ENCODE data around the gene RNF6. TPM values are rescaled to one million over a fixed set of nuclear protein-coding genes. Genes with fewer than 3 reads are reported as not detected.
A peak's percentile ranks its signal among the peaks of the same experiment; 100 is the strongest.

The RNF6 gene
- total RNA-seq, 1 experiment from 2014 or later: 33.2 TPM

- RAD21 ChIA-PET (ENCODE audit: low non-redundant PET in 1 of 2, low total read pairs in 2 of 2, uncharacterized antibody in 2 of 2, unreplicated experiment in 2 of 2): no interaction called here
- no peaks in the 10 kb centered on the region for H3K9me3 ChIP-seq (ENCODE audit: control insufficient read depth in 1 of 2, insufficient read depth in 1 of 2, low read depth in 1 of 2, low read length in 2 of 2)
- DNase-seq (ENCODE audit: low read depth, low spot score) (no peak), ATAC-seq (no peak)
- no TSS peak for BruUV-seq (replicated peaks)
- H4K20me1 ChIP-seq (ENCODE audit: insufficient read depth): peaks cover 14% of the 10 kb centered on the region; the same call in 1 of the 2 replicates
- peak overlapping the region; percentile 67 for H3K9ac ChIP-seq (ENCODE audit: low read length)
- H3K4me2 ChIP-seq (ENCODE audit: low read length): peak overlapping the region; percentile 89
- CTCF ChIA-PET: no interaction called here
- peaks cover 6 to 13% of the 10 kb centered on the region in 2 experiments; a peak in 3 of 4 replicates for H3K4me1 ChIP-seq (ENCODE audit: control insufficient read depth in 1 of 2, insufficient read depth in 2 of 2, low read length in 2 of 2)
- no peaks in the 10 kb centered on the region for H3K9me2 ChIP-seq (ENCODE audit: insufficient read depth)
- H3K4me3 ChIP-seq (replicated peaks in 1 of 2; ENCODE audit: low read depth in 1 of 2, low read length in 2 of 2): peak overlapping the region; percentile 67 to 75
- no peaks in the 10 kb centered on the region for H3K27me3 ChIP-seq (ENCODE audit: insufficient read depth, low read length)
- TF ChIP-seq CBX3 (IDR thresholded peaks at IDR 0.05; ENCODE audit: low read depth) (no peak), YY1 (IDR thresholded peaks at IDR 0.05; ENCODE audit: extremely low read depth, insufficient replicate concordance, low read depth, low read length) (no peak)
- peaks cover 57% of the 10 kb centered on the region for H3K79me2 ChIP-seq (ENCODE audit: insufficient read depth, low read length)
- intact Hi-C loops (cut with micrococcal nuclease): no loop called here
- H3K36me3 ChIP-seq (ENCODE audit: control insufficient read depth in 1 of 2, insufficient read depth in 2 of 2, low read length in 2 of 2): no peaks in the 10 kb centered on the region
- POLR2A ChIA-PET: no interaction called here
- peak overlapping the region; percentile 90; the same call in 1 of the 2 replicates for H3K27ac ChIP-seq (ENCODE audit: low read depth, low read length)
- H2AFZ ChIP-seq (ENCODE audit: low read depth, low read length, poor library complexity, severe bottlenecking): no peak overlapping the region
Observed at GRCh38 chr13:26255115-26255514, 33.0 kb upstream of the RNF6 start.

GRCh38 chr13:26254583-26255111, 32.5 kb upstream of the RNF6 start:
- H2AFZ ChIP-seq (ENCODE audit: low read depth, low read length, poor library complexity, severe bottlenecking): no peak overlapping the region
- peaks cover 52% of the 10 kb centered on the region for H3K79me2 ChIP-seq (ENCODE audit: insufficient read depth, low read length)
- intact Hi-C loops (cut with micrococcal nuclease): no loop called here
- ChIA-PET CTCF (no interaction called here), POLR2A (no interaction called here), RAD21 (ENCODE audit: low non-redundant PET in 1 of 2, low total read pairs in 2 of 2, uncharacterized antibody in 2 of 2, unreplicated experiment in 2 of 2) (no interaction called here)
- BruUV-seq (replicated peaks): no TSS peak
- H3K36me3 ChIP-seq (ENCODE audit: control insufficient read depth in 1 of 2, insufficient read depth in 2 of 2, low read length in 2 of 2): no peaks in the 10 kb centered on the region
- DNase-seq (ENCODE audit: low read depth, low spot score) (no peak), ATAC-seq (peak; percentile 52)
- H3K27ac ChIP-seq (ENCODE audit: low read depth, low read length): peak overlapping the region; percentile 90
- no peaks in the 10 kb centered on the region for H3K9me2 ChIP-seq (ENCODE audit: insufficient read depth)
- peaks cover 14% of the 10 kb centered on the region; the same call in 1 of the 2 replicates for H4K20me1 ChIP-seq (ENCODE audit: insufficient read depth)
- H3K4me2 ChIP-seq (ENCODE audit: low read length): peak overlapping the region; percentile 89
- H3K27me3 ChIP-seq (ENCODE audit: insufficient read depth, low read length): no peaks in the 10 kb centered on the region
- peak overlapping the region; percentile 67 for H3K9ac ChIP-seq (ENCODE audit: low read length)
- H3K9me3 ChIP-seq (ENCODE audit: control insufficient read depth in 1 of 2, insufficient read depth in 1 of 2, low read depth in 1 of 2, low read length in 2 of 2): no peaks in the 10 kb centered on the region
- peaks cover 6 to 13% of the 10 kb centered on the region in 2 experiments; a peak in 3 of 4 replicates for H3K4me1 ChIP-seq (ENCODE audit: control insufficient read depth in 1 of 2, insufficient read depth in 2 of 2, low read length in 2 of 2)
- H3K4me3 ChIP-seq (replicated peaks in 1 of 2; ENCODE audit: low read depth in 1 of 2, low read length in 2 of 2): peak overlapping the region; percentile 67 to 75
- peak; percentile 30; the same call in 1 of the 2 replicates for TF ChIP-seq ZFX (IDR thresholded peaks at IDR 0.05)
- TF ChIP-seq SIN3A (IDR thresholded peaks at IDR 0.05; ENCODE audit: low read depth): no peak
- no peak for TF ChIP-seq CEBPB (IDR thresholded peaks at IDR 0.05; ENCODE audit: low read depth)
